HepG2 (cell line): ENCODE results near the gene TOP2A. TPM values are rescaled to one million over a fixed set of nuclear protein-coding genes. Genes with fewer than 3 reads are reported as not detected.

ENCODE experiments used
- AHR ChIP-seq: IDR thresholded peaks from 2 replicates; pipeline ENCODE4 v1.6.1; 2018; ENCODE audit warnings: missing genetic modification reagents, missing compliant biosample characterization
- ARID5B ChIP-seq: IDR thresholded peaks from 2 replicates; pipeline ENCODE4 v1.4.0; 2020; ENCODE audit warnings: mild to moderate bottlenecking, missing genetic modification reagents
- KLF6 ChIP-seq: IDR thresholded peaks from 2 replicates; pipeline ENCODE4 v1.8.0; 2016; ENCODE audit warnings: missing biosample characterization, missing genetic modification reagents
- SATB2 ChIP-seq: sonication (generic); formaldehyde crosslinking; IDR thresholded peaks from 2 replicates; pipeline ENCODE4 v1.5.0; 2020; ENCODE audit warnings: missing genetic modification reagents
- SMC3 ChIP-seq: IDR thresholded peaks from 2 replicates; pipeline ENCODE4 v1.6.1; 2011; ENCODE audit warnings: low read length, improper control_type of control experiment
- ZNF580 ChIP-seq: IDR thresholded peaks from 2 replicates; pipeline ENCODE4 v1.6.1; 2016; ENCODE audit warnings: low read depth, borderline replicate concordance
- ZNF687 ChIP-seq: sonication (generic); formaldehyde crosslinking; IDR thresholded peaks from 2 replicates; pipeline ENCODE4 v1.5.1; 2020; ENCODE audit warnings: mild to moderate bottlenecking, missing genetic modification reagents, moderate library complexity
- polyA plus RNA-seq, 8 experiments: library from polyadenylated mRNA; depleted of rRNA in 3 of 8; stranded (reverse) in 7 of 8; unstranded in 1 of 8; fragments of >200 nt; fragmentation: Illumina TruSeq in 4 of 8; extraction: Trizol in 4 of 8; gene quantifications; 2 replicates each; pipeline versions ENCODE4 v1.2.1 to v1.2.3, GENCODE V29; 2011 to 2016; ENCODE audit warnings: low read depth in 4 of 8, missing spikeins in 1 of 8, mixed read lengths in 1 of 8; ENCODE audit not compliant: insufficient read depth in 1 of 8
- total RNA-seq, 5 experiments: library from RNA; depleted of rRNA; stranded (reverse); fragments of >200 nt; fragmentation: Illumina TruSeq; extraction: Trizol; gene quantifications; 2 replicates each; pipeline ENCODE4 v1.2.3, GENCODE V29; 2016; ENCODE audit warnings: low read depth in 1 of 5
- TF ChIP-seq, protein P1 (sequence below), 2 experiments: fragments of 450-650 bp in 1 of 2; sonication (generic) in 1 of 2; formaldehyde crosslinking in 1 of 2; IDR thresholded peaks; 2 replicates each; pipeline versions ENCODE4 v1.6.1 to v1.8.0; 2016 to 2022; ENCODE audit warnings: antibody characterized with exemption in 1 of 2, mild to moderate bottlenecking in 1 of 2, missing genetic modification reagents in 1 of 2
- TF ChIP-seq, protein P2 (sequence below): sonication (generic); formaldehyde crosslinking; IDR thresholded peaks from 2 replicates; pipeline ENCODE4 v1.5.0; 2020; ENCODE audit warnings: missing genetic modification reagents

TOP2A gene
- total and polyA plus RNA-seq, 2 of the 13 experiments (the other 11 are each of a cell fraction or from before 2014, with no cell fraction given) = 108 to 327 TPM

DNA sequence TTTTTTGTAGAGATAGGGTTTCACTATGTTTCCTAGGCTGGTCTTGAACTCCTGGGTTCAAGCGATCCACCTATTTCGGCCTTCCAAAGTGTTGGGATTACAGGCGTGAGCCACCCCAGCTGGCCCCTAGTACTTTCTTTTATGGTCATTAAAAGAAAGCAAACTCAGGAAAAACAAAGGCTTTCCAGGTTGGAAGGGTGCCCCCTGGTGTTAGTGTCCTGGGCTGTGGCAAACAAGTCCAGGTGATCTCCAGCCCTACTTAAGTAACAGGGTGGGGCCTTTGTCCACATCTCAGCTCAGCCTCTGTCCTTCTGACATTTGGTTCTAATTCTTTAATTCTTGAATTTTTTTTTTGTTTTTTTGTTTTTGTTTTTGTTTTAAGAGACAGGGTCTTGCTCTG, 32.5 kb upstream of the TOP2A start (continued):
- TF ChIP-seq, protein P1, sequence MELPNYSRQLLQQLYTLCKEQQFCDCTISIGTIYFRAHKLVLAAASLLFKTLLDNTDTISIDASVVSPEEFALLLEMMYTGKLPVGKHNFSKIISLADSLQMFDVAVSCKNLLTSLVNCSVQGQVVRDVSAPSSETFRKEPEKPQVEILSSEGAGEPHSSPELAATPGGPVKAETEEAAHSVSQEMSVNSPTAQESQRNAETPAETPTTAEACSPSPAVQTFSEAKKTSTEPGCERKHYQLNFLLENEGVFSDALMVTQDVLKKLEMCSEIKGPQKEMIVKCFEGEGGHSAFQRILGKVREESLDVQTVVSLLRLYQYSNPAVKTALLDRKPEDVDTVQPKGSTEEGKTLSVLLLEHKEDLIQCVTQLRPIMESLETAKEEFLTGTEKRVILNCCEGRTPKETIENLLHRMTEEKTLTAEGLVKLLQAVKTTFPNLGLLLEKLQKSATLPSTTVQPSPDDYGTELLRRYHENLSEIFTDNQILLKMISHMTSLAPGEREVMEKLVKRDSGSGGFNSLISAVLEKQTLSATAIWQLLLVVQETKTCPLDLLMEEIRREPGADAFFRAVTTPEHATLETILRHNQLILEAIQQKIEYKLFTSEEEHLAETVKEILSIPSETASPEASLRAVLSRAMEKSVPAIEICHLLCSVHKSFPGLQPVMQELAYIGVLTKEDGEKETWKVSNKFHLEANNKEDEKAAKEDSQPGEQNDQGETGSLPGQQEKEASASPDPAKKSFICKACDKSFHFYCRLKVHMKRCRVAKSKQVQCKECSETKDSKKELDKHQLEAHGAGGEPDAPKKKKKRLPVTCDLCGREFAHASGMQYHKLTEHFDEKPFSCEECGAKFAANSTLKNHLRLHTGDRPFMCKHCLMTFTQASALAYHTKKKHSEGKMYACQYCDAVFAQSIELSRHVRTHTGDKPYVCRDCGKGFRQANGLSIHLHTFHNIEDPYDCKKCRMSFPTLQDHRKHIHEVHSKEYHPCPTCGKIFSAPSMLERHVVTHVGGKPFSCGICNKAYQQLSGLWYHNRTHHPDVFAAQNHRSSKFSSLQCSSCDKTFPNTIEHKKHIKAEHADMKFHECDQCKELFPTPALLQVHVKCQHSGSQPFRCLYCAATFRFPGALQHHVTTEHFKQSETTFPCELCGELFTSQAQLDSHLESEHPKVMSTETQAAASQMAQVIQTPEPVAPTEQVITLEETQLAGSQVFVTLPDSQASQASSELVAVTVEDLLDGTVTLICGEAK (IDR thresholded peaks at IDR 0.05) = no peak
- TF ChIP-seq, protein P1 (CRISPR knock-in tag; IDR thresholded peaks at IDR 0.05) = no peak
- TF ChIP-seq ZNF580 = peak; percentile 50; the same call in 1 of the 2 replicates
- no peak for TF ChIP-seq ZNF687
- no peak for TF ChIP-seq KLF6 (CRISPR knock-in tag)
- no peak for TF ChIP-seq AHR (CRISPR knock-in tag)
- TF ChIP-seq, protein P2, sequence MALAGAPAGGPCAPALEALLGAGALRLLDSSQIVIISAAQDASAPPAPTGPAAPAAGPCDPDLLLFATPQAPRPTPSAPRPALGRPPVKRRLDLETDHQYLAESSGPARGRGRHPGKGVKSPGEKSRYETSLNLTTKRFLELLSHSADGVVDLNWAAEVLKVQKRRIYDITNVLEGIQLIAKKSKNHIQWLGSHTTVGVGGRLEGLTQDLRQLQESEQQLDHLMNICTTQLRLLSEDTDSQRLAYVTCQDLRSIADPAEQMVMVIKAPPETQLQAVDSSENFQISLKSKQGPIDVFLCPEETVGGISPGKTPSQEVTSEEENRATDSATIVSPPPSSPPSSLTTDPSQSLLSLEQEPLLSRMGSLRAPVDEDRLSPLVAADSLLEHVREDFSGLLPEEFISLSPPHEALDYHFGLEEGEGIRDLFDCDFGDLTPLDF = no peak
- no peak for TF ChIP-seq SATB2 (CRISPR knock-in tag)
- no peak for TF ChIP-seq ARID5B (CRISPR knock-in tag)
- TF ChIP-seq SMC3 = peak; percentile 61; the same call in 1 of the 2 replicates
